B cell (primary cell): ENCODE measurements around the gene GCAT.

Source experiments
- EZH2 ChIP-seq: IDR thresholded peaks from 2 replicates; pipeline ENCODE4 v1.6.1; 2012; ENCODE audit warnings: borderline replicate concordance, low read depth, mild to moderate bottlenecking, moderate library complexity, low read length; ENCODE audit not compliant: insufficient read depth, poor library complexity, severe bottlenecking
- TF ChIP-seq, protein P1 (sequence below): fragments of 200-600 bp; IDR thresholded peaks from one replicate; pipeline ENCODE4 v1.8.0; 2022; ENCODE audit warnings: antibody characterized with exemption, mild to moderate bottlenecking

DNA sequence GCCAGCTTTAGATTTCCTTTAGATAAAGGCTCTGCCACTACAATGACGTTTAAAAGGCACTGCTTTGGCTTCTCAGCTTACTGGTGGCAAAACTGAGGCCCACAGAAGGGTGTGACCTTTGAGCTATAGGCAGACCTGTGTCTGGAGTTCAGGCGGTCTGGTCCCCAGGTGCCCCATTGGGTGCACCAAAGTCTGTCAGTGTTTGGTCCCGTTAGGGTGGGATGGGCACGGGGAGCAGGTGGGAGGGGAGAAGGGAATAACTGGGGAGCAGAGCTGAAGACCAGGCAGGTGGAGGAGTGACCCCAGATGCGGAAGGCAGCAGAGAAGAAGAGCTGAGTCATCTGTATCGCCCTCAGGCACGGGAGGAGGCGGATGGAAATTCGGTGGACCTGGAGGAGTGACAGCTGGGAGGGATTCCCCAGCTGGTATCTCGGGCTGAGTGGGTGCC lies 45.3 kb upstream of the GCAT start:
- TF ChIP-seq, protein P1, sequence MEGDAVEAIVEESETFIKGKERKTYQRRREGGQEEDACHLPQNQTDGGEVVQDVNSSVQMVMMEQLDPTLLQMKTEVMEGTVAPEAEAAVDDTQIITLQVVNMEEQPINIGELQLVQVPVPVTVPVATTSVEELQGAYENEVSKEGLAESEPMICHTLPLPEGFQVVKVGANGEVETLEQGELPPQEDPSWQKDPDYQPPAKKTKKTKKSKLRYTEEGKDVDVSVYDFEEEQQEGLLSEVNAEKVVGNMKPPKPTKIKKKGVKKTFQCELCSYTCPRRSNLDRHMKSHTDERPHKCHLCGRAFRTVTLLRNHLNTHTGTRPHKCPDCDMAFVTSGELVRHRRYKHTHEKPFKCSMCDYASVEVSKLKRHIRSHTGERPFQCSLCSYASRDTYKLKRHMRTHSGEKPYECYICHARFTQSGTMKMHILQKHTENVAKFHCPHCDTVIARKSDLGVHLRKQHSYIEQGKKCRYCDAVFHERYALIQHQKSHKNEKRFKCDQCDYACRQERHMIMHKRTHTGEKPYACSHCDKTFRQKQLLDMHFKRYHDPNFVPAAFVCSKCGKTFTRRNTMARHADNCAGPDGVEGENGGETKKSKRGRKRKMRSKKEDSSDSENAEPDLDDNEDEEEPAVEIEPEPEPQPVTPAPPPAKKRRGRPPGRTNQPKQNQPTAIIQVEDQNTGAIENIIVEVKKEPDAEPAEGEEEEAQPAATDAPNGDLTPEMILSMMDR: no peak
- no peak for TF ChIP-seq EZH2
